A549 treated with Hydrocortisone at 1 μM for 4 hours (cell line): ENCODE measurements around the gene USP17L11. TPM values are rescaled to one million over a fixed set of nuclear protein-coding genes. Genes with fewer than 3 reads are reported as not detected.

Experiments
- total RNA-seq: library from RNA; stranded (reverse); fragments of 200-300 nt; extraction: Qiagen RNA extraction; gene quantifications from 5 replicates; pipeline ENCODE4 v1.2.3, GENCODE V29; 2022

Gene USP17L11, protein sequence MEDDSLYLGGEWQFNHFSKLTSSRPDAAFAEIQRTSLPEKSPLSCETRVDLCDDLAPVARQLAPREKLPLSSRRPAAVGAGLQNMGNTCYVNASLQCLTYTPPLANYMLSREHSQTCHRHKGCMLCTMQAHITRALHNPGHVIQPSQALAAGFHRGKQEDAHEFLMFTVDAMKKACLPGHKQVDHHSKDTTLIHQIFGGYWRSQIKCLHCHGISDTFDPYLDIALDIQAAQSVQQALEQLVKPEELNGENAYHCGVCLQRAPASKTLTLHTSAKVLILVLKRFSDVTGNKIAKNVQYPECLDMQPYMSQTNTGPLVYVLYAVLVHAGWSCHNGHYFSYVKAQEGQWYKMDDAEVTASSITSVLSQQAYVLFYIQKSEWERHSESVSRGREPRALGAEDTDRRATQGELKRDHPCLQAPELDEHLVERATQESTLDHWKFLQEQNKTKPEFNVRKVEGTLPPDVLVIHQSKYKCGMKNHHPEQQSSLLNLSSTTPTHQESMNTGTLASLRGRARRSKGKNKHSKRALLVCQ
- total RNA-seq: not detected in 5 replicates

DNA sequence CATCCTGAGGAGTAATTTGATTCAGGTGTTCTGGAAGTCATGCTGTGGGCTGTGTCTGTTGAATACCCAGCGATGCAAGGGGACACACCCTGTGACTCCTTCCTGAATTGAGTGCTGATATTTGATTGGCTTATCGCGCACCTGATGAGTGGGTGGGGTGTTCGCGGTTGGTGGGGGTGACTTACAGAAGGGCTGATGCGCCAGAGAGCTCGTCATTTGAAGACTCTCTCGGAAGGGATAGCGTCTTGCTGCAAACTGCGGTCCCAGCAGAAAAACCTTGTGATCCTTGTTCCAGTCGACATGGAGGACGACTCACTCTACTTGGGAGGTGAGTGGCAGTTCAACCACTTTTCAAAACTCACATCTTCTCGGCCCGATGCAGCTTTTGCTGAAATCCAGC is at the start of gene USP17L11:
Gene USP17L11, plus strand, starts transcription at position 301 of the 400 bp plus-strand sequence. Its CDS starts 0 bp downstream, at position 301.

DNA sequence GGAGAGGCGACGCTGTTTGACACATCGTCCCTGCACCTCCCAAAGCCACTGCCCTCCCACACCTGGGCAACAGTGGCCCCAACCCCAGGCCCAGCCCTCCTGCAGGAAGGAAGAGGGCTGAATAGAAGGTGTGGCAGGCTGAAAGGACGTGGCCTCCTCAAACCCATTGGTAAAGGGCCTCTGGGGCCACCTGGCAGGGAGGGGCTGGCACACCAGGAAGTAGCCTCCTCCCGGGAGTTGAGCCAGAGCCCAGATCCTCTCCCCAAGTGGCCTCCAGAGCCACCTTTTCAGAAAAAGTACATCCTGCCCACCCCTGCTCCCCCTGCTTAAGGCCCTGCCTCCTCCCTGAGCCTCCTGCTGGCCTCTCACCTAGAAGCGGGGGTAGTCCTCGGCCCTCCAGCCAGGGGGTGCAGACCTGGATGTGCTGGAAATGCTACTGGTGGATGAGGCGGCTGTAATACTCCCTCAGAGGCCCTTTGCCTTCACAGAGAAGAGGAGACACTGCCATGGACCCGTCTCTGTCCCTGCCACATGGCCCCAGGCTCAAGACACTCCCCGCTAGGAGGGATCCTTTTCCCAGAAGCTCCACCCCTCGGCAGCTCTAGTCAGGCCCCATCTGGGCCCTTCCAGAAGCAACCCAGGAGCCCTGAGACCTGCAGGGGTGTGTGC is 45.3 kb upstream of the USP17L11 start, which contains the start of gene FAM90A26:
Gene FAM90A26, plus strand, starts transcription at position 619 of the 669 bp plus-strand sequence. CDS start 2,764 bp downstream, outside the sequence.

DNA sequence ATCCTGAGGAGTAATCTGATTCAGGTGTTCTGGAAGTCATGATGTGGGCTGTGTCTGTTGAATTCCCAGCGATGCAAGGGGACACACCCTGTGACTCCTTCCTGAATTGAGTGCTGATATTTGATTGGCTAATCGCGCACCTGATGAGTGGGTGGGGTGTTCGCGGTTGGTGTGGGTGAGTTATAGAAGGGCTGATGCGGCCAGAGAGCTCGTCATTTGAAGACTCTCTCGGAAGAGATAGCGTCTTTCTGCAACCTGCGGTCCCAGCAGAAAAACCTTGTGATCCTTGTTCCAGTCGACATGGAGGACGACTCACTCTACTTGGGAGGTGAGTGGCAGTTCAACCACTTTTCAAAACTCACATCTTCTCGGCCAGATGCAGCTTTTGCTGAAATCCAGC is 4.8 kb upstream of the USP17L11 start, which contains the start of gene USP17L10:
Gene USP17L10, plus strand, starts transcription at position 301 of the 400 bp plus-strand sequence. Its CDS starts 0 bp downstream, at position 301.

DNA sequence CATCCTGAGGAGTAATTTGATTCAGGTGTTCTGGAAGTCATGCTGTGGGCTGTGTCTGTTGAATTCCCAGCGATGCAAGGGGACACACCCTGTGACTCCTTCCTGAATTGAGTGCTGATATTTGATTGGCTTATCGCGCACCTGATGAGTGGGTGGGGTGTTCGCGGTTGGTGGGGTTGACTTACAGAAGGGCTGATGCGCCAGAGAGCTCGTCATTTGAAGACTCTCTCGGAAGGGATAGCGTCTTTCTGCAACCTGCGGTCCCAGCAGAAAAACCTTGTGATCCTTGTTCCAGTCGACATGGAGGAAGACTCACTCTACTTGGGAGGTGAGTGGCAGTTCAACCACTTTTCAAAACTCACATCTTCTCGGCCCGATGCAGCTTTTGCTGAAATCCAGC is 4.6 kb downstream of the USP17L11 start, which contains the start of gene USP17L12:
Gene USP17L12, plus strand, starts transcription at position 301 of the 400 bp plus-strand sequence. Its CDS starts 0 bp downstream, at position 301.

DNA sequence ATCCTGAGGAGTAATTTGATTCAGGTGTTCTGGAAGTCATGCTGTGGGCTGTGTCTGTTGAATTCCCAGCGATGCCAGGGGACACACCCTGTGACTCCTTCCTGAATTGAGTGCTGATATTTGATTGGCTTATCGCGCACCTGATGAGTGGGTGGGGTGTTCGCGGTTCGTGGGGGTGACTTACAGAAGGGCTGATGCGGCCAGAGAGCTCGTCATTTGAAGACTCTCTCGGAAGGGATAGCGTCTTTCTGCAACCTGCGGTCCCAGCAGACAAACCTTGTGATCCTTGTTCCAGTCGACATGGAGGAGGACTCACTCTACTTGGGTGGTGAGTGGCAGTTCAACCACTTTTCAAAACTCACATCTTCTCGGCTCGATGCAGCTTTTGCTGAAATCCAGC is 9.4 kb downstream of the USP17L11 start, which contains the start of gene USP17L13:
Gene USP17L13, plus strand, starts transcription at position 301 of the 400 bp plus-strand sequence. Its CDS starts 0 bp downstream, at position 301.

DNA sequence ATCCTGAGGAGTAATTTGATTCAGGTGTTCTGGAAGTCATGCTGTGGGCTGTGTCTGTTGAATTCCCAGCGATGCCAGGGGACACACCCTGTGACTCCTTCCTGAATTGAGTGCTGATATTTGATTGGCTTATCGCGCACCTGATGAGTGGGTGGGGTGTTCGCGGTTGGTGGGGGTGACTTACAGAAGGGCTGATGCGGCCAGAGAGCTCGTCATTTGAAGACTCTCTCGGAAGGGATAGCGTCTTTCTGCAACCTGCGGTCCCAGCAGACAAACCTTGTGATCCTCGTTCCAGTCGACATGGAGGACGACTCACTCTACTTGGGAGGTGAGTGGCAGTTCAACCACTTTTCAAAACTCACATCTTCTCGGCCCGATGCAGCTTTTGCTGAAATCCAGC is 18.9 kb downstream of the USP17L11 start, which contains the start of gene USP17L15:
Gene USP17L15, plus strand, starts transcription at position 301 of the 400 bp plus-strand sequence. Its CDS starts 0 bp downstream, at position 301.

DNA sequence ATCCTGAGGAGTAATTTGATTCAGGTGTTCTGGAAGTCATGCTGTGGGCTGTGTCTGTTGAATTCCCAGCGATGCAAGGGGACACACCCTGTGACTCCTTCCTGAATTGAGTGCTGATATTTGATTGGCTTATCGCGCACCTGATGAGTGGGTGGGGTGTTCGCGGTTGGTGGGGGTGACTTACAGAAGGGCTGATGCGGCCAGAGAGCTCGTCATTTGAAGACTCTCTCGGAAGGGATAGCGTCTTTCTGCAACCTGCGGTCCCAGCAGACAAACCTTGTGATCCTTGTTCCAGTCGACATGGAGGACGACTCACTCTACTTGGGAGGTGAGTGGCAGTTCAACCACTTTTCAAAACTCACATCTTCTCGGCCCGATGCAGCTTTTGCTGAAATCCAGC is 28.4 kb downstream of the USP17L11 start, which contains the start of gene USP17L17:
Gene USP17L17, plus strand, starts transcription at position 301 of the 400 bp plus-strand sequence. Its CDS starts 0 bp downstream, at position 301.

DNA sequence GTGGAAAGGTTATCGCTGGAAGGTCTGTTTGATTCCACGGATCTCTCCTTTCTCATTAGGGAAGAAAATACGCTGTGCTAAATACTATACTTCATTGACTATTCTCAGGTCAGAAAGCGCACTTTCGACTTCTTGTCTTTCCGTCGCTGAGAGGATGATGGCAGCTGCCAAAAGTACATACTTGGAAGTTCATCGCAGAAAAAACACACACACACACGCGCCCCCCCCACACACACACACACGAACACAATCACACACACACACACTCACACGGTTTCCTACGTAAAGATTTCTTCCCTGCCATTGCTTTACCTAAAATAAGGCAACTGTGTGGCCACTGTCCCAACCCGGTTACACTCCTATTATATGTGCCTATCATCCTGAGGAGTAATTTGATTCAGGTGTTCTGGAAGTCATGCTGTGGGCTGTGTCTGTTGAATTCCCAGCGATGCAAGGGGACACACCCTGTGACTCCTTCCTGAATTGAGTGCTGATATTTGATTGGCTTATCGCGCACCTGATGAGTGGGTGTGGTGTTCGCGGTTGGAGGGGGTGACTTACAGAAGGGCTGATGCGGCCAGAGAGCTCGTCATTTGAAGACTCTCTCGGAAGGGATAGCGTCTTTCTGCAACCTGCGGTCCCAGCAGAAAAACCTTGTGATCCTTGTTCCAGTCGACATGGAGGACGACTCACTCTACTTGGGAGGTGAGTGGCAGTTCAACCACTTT is 32.9 kb downstream of the USP17L11 start, which contains the start of gene USP17L18:
Gene USP17L18, plus strand, starts transcription at position 678 of the 728 bp plus-strand sequence. Its CDS starts 0 bp downstream, at position 678.

DNA sequence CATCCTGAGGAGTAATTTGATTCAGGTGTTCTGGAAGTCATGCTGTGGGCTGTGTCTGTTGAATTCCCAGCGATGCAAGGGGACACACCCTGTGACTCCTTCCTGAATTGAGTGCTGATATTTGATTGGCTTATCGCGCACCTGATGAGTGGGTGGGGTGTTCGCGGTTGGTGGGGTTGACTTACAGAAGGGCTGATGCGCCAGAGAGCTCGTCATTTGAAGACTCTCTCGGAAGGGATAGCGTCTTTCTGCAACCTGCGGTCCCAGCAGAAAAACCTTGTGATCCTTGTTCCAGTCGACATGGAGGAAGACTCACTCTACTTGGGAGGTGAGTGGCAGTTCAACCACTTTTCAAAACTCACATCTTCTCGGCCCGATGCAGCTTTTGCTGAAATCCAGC is 37.9 kb downstream of the USP17L11 start, which contains the start of gene USP17L19:
Gene USP17L19, plus strand, starts transcription at position 301 of the 400 bp plus-strand sequence. Its CDS starts 0 bp downstream, at position 301.

DNA sequence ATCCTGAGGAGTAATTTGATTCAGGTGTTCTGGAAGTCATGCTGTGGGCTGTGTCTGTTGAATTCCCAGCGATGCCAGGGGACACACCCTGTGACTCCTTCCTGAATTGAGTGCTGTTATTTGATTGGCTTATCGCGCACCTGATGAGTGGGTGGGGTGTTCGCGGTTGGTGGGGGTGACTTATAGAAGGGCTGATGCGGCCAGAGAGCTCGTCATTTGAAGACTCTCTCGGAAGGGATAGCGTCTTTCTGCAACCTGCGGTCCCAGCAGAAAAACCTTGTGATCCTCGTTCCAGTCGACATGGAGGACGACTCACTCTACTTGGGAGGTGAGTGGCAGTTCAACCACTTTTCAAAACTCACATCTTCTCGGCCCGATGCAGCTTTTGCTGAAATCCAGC is 42.6 kb downstream of the USP17L11 start, which contains the start of gene USP17L20:
Gene USP17L20, plus strand, starts transcription at position 301 of the 400 bp plus-strand sequence. Its CDS starts 0 bp downstream, at position 301.

DNA sequence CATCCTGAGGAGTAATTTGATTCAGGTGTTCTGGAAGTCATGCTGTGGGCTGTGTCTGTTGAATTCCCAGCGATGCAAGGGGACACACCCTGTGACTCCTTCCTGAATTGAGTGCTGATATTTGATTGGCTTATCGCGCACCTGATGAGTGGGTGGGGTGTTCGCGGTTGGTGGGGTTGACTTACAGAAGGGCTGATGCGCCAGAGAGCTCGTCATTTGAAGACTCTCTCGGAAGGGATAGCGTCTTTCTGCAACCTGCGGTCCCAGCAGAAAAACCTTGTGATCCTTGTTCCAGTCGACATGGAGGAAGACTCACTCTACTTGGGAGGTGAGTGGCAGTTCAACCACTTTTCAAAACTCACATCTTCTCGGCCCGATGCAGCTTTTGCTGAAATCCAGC is 47.4 kb downstream of the USP17L11 start, which contains the start of gene USP17L21:
Gene USP17L21, plus strand, starts transcription at position 301 of the 400 bp plus-strand sequence. Its CDS starts 0 bp downstream, at position 301.

Other genes starting within 250 kb of the USP17L11 start
- gene FAM90A26, start 45.0 kb upstream of the USP17L11 start, total RNA-seq: not detected in 5 replicates
- gene USP17L10, start 4.7 kb upstream of the USP17L11 start, total RNA-seq: not detected in 5 replicates
- not detected in 5 replicates for gene USP17L12, start 4.7 kb downstream of the USP17L11 start, total RNA-seq
- gene USP17L13, start 9.5 kb downstream of the USP17L11 start, total RNA-seq: not detected in 5 replicates
- gene USP17L15, start 19.0 kb downstream of the USP17L11 start, total RNA-seq: not detected in 5 replicates
- not detected in 5 replicates for gene USP17L17, start 28.5 kb downstream of the USP17L11 start, total RNA-seq
- not detected in 5 replicates for gene USP17L18, start 33.2 kb downstream of the USP17L11 start, total RNA-seq
- not detected in 5 replicates for gene USP17L19, start 38.0 kb downstream of the USP17L11 start, total RNA-seq
- not detected in 5 replicates for gene USP17L20, start 42.7 kb downstream of the USP17L11 start, total RNA-seq
- gene USP17L21, start 47.5 kb downstream of the USP17L11 start, total RNA-seq: not detected in 5 replicates
- gene USP17L22, start 52.2 kb downstream of the USP17L11 start, total RNA-seq: not detected in 5 replicates
- not detected in 5 replicates for gene USP17L24, start 109.8 kb downstream of the USP17L11 start, total RNA-seq
- gene USP17L25, start 114.5 kb downstream of the USP17L11 start, total RNA-seq: not detected in 5 replicates
- gene USP17L26, start 119.3 kb downstream of the USP17L11 start, total RNA-seq: not detected in 5 replicates
- gene USP17L5, start 124.0 kb downstream of the USP17L11 start, total RNA-seq: not detected in 5 replicates
- not detected in 5 replicates for gene USP17L27, start 128.7 kb downstream of the USP17L11 start, total RNA-seq
- not detected in 5 replicates for gene USP17L28, start 133.5 kb downstream of the USP17L11 start, total RNA-seq
- gene USP17L29, start 138.2 kb downstream of the USP17L11 start, total RNA-seq: not detected in 5 replicates
- gene USP17L30, start 147.7 kb downstream of the USP17L11 start, total RNA-seq: not detected in 5 replicates
- gene DEFB131A, start 229.0 kb downstream of the USP17L11 start, total RNA-seq: not detected in 5 replicates